ENCODE data around the gene PRLR.

The PRLR gene

DNA sequence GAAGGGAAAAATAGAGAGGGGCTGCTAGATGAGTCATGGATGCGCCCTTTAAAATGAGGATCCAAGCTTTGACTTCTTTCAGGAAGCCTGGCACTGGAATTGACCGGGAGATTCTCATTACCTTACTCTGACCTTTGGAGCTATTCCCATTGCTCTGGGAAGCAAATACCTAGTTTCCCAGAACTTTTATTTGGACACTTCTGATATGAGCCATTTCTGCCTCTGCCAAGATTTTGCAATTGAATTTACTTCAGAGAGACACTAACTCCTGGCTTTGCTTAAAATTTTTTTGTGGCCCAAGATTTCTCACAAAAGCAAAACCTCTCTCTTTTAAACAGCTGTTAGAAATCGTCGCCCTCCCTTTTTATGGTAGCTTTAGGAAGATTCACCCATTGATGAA lies 166.9 kb downstream of the PRLR start:
- no peaks in the 10 kb centered on the region for H3K27me3 ChIP-seq
- no peaks in the 10 kb centered on the region for H3K36me3 ChIP-seq
- H3K27ac ChIP-seq, result no peak overlapping the region
- H3K4me3 ChIP-seq, result no peak overlapping the region
- TF ChIP-seq Cebpa-rat (IDR thresholded peaks at IDR 0.05), result no peak
- H3K9me3 ChIP-seq (replicated peaks in 1 of 11), result no peaks in the 10 kb centered on the region
- H4K20me1 ChIP-seq, result no peaks in the 10 kb centered on the region
- H3K4me2 ChIP-seq, result no peak overlapping the region
- no peak overlapping the region for H3K9ac ChIP-seq
- H3K4me1 ChIP-seq, result peaks cover 0 to 9% (median 0%) of the 10 kb centered on the region in 10 experiments; a peak in 6 of 20 replicates

DNA sequence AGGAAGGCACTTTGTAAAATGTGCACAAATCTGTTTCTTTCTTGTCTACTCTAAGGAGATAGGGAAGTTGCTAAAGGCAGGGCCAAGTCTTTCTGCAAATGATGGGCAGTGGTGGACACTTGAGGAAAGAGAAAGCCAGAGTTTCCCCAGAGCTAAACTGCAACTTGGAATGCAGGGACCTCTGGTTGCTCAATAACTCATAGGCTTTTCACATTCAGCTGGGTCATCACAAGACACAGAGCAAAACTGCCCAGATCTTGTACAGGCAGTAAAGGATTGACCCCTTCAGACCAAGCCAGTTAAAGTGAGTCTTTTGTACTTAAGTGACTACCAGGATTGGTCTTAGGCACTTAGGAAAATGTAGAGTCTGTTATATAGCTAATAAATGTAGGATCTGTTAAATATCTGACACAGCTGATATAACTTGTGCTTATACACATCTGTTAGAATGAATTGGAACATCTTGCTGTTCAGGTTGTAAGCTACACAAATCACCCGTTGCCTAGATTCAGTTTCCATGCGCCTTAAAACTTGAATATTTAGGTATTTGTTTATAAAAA lies 169.0 kb downstream of the PRLR start:
- TF ChIP-seq Cebpa-rat (IDR thresholded peaks at IDR 0.05), result no peak
- H4K20me1 ChIP-seq, result no peaks in the 10 kb centered on the region
- H3K27me3 ChIP-seq, result no peaks in the 10 kb centered on the region
- no peak overlapping the region for H3K4me2 ChIP-seq
- H3K4me3 ChIP-seq, result no peak overlapping the region
- H3K36me3 ChIP-seq, result no peaks in the 10 kb centered on the region
- no peak overlapping the region for H3K27ac ChIP-seq
- no peaks in the 10 kb centered on the region for H3K9me3 ChIP-seq (replicated peaks in 1 of 11)
- no peak overlapping the region for H3K9ac ChIP-seq
- peaks cover 0 to 8% (median 0%) of the 10 kb centered on the region in 10 experiments; a peak in 6 of 20 replicates for H3K4me1 ChIP-seq

DNA sequence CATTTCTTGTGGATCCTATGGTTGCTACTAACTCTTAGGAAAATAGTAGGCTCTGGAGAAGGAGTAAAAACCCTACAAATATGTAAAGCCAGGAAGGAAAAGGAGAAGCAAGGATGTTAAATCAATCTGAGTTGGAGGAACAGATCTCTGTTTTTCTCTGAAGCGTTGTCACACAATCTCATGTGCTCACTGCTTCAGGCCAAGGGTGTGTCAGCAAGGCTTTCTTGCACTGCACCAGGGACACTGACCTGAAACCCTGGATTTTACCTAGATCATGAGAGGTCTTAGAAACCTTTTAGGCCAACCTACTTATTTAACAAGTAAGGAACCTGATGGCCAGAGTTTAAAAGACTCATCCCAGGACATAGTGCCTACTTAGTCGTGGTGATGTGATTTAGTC lies 170.1 kb downstream of the PRLR start:
- Histone ChIP-seq H3K27me3 (no peaks in the 10 kb centered on the region), H3K4me2 (no peak overlapping the region), H3K9ac (no peak overlapping the region), H4K20me1 (no peaks in the 10 kb centered on the region), H3K36me3 (no peaks in the 10 kb centered on the region), H3K27ac (no peak overlapping the region), H3K4me1 (no peaks in the 10 kb centered on the region), H3K9me3 (replicated peaks in 1 of 11) (no peaks in the 10 kb centered on the region), H3K4me3 (no peak overlapping the region)
- TF ChIP-seq Cebpa-rat (IDR thresholded peaks at IDR 0.05), result no peak

DNA sequence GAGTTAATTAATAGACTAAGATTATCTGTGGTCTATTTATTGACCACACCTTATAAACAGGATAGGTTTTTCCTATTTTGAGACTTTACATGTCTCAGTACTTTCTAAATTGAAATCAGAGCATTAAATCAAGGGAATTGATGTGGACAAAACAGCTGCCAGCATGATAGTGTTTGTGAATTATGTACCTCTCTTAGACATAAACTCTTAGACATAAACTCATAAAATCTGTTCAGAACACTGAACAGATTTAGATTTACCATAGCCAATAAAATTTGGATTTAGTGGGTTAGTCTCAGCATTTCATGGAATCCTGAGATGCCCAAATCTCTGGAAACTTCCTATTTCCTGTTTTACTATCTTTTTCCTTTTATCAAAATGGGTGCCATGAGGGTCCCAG lies 171.0 kb downstream of the PRLR start:
- H3K4me1 ChIP-seq, result no peaks in the 10 kb centered on the region
- no peak overlapping the region for H3K4me3 ChIP-seq
- H3K9me3 ChIP-seq (replicated peaks in 1 of 11), result no peaks in the 10 kb centered on the region
- H3K27ac ChIP-seq, result no peak overlapping the region
- no peak overlapping the region for H3K9ac ChIP-seq
- H3K36me3 ChIP-seq, result no peaks in the 10 kb centered on the region
- TF ChIP-seq Cebpa-rat (IDR thresholded peaks at IDR 0.05), result no peak
- H3K4me2 ChIP-seq, result no peak overlapping the region
- H4K20me1 ChIP-seq, result no peaks in the 10 kb centered on the region
- H3K27me3 ChIP-seq, result no peaks in the 10 kb centered on the region

GRCh38 chr5:35058374-35058788 lies 171.9 kb downstream of the PRLR start:
- no peak overlapping the region for H3K4me3 ChIP-seq
- H3K27me3 ChIP-seq, result no peaks in the 10 kb centered on the region
- H3K9me3 ChIP-seq (replicated peaks in 1 of 11), result no peaks in the 10 kb centered on the region
- TF ChIP-seq Cebpa-rat (IDR thresholded peaks at IDR 0.05), result no peak
- H3K36me3 ChIP-seq, result no peaks in the 10 kb centered on the region
- no peak overlapping the region for H3K4me2 ChIP-seq
- H3K9ac ChIP-seq, result no peak overlapping the region
- no peak overlapping the region for H3K27ac ChIP-seq
- no peaks in the 10 kb centered on the region for H3K4me1 ChIP-seq
- no peaks in the 10 kb centered on the region for H4K20me1 ChIP-seq

GRCh38 chr5:35056686-35057085 lies 173.6 kb downstream of the PRLR start:
- Histone ChIP-seq H3K4me2 (no peak overlapping the region), H3K36me3 (no peaks in the 10 kb centered on the region), H4K20me1 (no peaks in the 10 kb centered on the region), H3K9me3 (replicated peaks in 1 of 11) (no peaks in the 10 kb centered on the region), H3K4me1 (no peaks in the 10 kb centered on the region), H3K27me3 (no peaks in the 10 kb centered on the region), H3K9ac (no peak overlapping the region), H3K27ac (no peak overlapping the region), H3K4me3 (no peak overlapping the region)
- no peak for TF ChIP-seq Cebpa-rat (IDR thresholded peaks at IDR 0.05)

DNA sequence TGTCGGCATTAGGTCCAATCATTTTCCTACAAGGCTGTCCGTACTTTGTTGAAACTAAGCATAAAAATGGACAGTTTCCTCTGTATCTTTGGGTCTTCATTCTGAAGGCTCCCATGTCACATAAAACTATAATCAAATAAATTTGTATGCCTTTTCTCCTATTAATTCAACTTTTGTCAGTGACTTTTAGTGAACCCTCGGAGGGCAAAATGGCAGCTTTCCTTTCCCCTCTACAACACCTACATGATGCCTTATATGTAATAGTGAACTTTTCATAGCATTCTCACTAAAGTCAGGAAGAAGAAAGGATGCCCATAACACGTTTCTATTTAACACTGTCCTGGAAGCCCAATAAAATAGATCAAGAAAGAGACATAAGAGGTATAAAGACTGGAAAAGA lies 177.4 kb downstream of the PRLR start:
- H3K9me3 ChIP-seq (replicated peaks in 1 of 11), result no peaks in the 10 kb centered on the region; a peak in 1 of 22 replicates
- H3K36me3 ChIP-seq, result no peaks in the 10 kb centered on the region
- no peak overlapping the region for H3K27ac ChIP-seq
- H4K20me1 ChIP-seq, result no peaks in the 10 kb centered on the region
- no peak overlapping the region for H3K4me2 ChIP-seq
- H3K9ac ChIP-seq, result no peak overlapping the region
- H3K4me3 ChIP-seq, result no peak overlapping the region
- H3K27me3 ChIP-seq, result no peaks in the 10 kb centered on the region
- TF ChIP-seq Cebpa-rat (IDR thresholded peaks at IDR 0.05), result no peak
- no peaks in the 10 kb centered on the region for H3K4me1 ChIP-seq

GRCh38 chr5:35050541-35051126 lies 179.7 kb downstream of the PRLR start:
- H3K4me3 ChIP-seq, result no peak overlapping the region
- no peak for TF ChIP-seq Cebpa-rat (IDR thresholded peaks at IDR 0.05)
- H3K9ac ChIP-seq, result no peak overlapping the region
- H3K4me1 ChIP-seq, result no peaks in the 10 kb centered on the region
- H3K27me3 ChIP-seq, result no peaks in the 10 kb centered on the region
- no peaks in the 10 kb centered on the region; a peak in 1 of 22 replicates for H3K9me3 ChIP-seq (replicated peaks in 1 of 11)
- H4K20me1 ChIP-seq, result no peaks in the 10 kb centered on the region
- no peaks in the 10 kb centered on the region for H3K36me3 ChIP-seq
- no peak overlapping the region for H3K4me2 ChIP-seq
- H3K27ac ChIP-seq, result no peak overlapping the region

DNA sequence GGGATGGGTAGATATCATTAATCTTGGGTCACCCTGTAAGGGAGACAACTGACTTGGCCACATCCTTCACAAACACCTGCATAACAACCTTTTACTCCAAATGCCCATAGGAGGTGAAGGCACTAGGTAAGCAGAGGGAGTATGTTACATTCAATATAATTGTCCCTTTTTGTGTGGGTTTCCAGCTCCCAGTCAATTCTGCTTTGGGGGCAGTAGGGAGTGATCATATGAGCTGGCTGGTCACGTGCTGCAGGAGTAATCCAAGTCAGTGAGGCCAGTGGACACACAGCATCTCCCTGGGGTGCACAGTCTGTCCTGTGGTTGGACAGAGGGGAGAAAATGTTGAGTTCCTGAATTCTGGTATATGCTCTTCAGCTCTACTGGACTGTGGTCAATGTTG lies 181.4 kb downstream of the PRLR start:
- no peak for TF ChIP-seq Cebpa-rat (IDR thresholded peaks at IDR 0.05)
- Histone ChIP-seq H3K9me3 (replicated peaks in 1 of 11) (no peaks in the 10 kb centered on the region; a peak in 1 of 22 replicates), H3K27me3 (no peaks in the 10 kb centered on the region)

GRCh38 chr5:35047785-35048404 lies 182.4 kb downstream of the PRLR start, which contains the start of gene AGXT2:
AGXT2 (minus strand) TSS chr5:35047949; CDS start chr5:35047892, 57 bp downstream.
- no peak within 1 kb of the TSS for H3K27ac ChIP-seq

More for the DNA sequence above, 181.4 kb downstream of the PRLR start:
- H4K20me1 ChIP-seq, result no peaks in the 10 kb centered on the region
- no peak overlapping the region for H3K4me2 ChIP-seq
- no peak overlapping the region for H3K9ac ChIP-seq
- no peaks in the 10 kb centered on the region for H3K4me1 ChIP-seq
- no peak overlapping the region for H3K4me3 ChIP-seq
- H3K36me3 ChIP-seq, result no peaks in the 10 kb centered on the region
- no peak overlapping the region for H3K27ac ChIP-seq

More at GRCh38 chr5:35047785-35048404, 182.4 kb downstream of the PRLR start, which contains the start of gene AGXT2:
- H3K36me3 ChIP-seq, result no peaks in the 10 kb centered on the region
- H3K4me3 ChIP-seq, result no peak within 1 kb of the TSS
- no peaks in the 10 kb centered on the region for H3K4me1 ChIP-seq
- no peaks in the 10 kb centered on the region for H3K27me3 ChIP-seq
- no peaks in the 10 kb centered on the region; a peak in 1 of 22 replicates for H3K9me3 ChIP-seq (replicated peaks in 1 of 11)
- H3K9ac ChIP-seq, result no peak within 1 kb of the TSS
- no peak for TF ChIP-seq Cebpa-rat (IDR thresholded peaks at IDR 0.05)
- H3K4me2 ChIP-seq, result no peak within 1 kb of the TSS
- no peaks in the 10 kb centered on the region for H4K20me1 ChIP-seq

Measured in BLaER1 treated with 17β-estradiol and CSF1 and Interleukin-3, amounts not matched to agents 10 nM and 100 nM (cell line).